Measurements from ENCODE around the gene KLHL35. TPM values are rescaled to one million over a fixed set of nuclear protein-coding genes. Genes with fewer than 3 reads are reported as not detected.

KLHL35 gene
- total and polyA plus RNA-seq, 5 donors from 2014 or later = 0.31 to 0.78 (median 0.48) TPM; not detected in 1

GRCh38 chr11:75429902-75430713 is 2.9 kb downstream of the KLHL35 start:
- Mint-ChIP-seq H3K27me3 (peaks cover 45% of the 10 kb centered on the region), H3K9me3 (peaks cover 0 to 4% (median 2%) of the 10 kb centered on the region in 7 donors), H3K36me3 (no peaks in the 10 kb centered on the region), H3K4me3 (peak overlapping the region; percentile 81 to 90 (median 87)), H3K27ac (peak overlapping the region in 1 of 3 donors; percentile 65), H3K4me1 (peaks cover 0 to 29% (median 17%) of the 10 kb centered on the region in 4 donors)
- Histone ChIP-seq H3K27ac (ENCODE audit: insufficient read depth, low read length, poor library complexity, severe bottlenecking) (no peak overlapping the region), H3K4me1 (ENCODE audit: control insufficient read depth, insufficient read depth, low read length, poor library complexity, severe bottlenecking) (peaks cover 12% of the 10 kb centered on the region), H3K4me3 (ENCODE audit: low read depth, low read length) (peak overlapping the region; percentile 44), H3K9me3 (ENCODE audit: control insufficient read depth in 2 of 2, low read length in 2 of 2) (peaks cover 0 to 7% of the 10 kb centered on the region in 2 experiments), H3K36me3 (ENCODE audit: control insufficient read depth, insufficient read depth, low read length) (peaks cover 3% of the 10 kb centered on the region), H3K27me3 (ENCODE audit: control insufficient read depth, insufficient read depth, low read length) (peaks cover 12% of the 10 kb centered on the region)
- ATAC-seq (ENCODE audit: low read depth in 2 of 2) (peak; percentile 48 to 69), DNase-seq (peak; percentile 36 to 70 (median 65))

DNA sequence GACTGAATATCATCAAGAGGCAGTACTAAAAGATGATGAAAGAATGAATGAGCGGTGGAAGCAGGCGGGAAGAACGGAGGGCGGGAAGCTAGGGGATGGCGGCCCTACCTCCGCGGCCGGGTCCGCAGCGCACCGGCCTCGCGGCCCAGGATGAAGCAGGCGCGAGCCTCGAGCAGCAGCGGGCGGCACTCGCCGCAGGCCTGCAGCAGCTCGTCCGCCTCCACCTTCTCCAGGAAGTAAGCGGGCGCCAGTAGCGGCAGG is 3.4 kb downstream of the KLHL35 start:
- Histone ChIP-seq H3K36me3 (ENCODE audit: control insufficient read depth, insufficient read depth, low read length) (no peaks in the 10 kb centered on the region), H3K9me3 (ENCODE audit: control insufficient read depth in 2 of 2, low read length in 2 of 2) (peaks cover 0 to 7% of the 10 kb centered on the region in 2 experiments), H3K4me3 (ENCODE audit: low read depth, low read length) (no peak overlapping the region), H3K27me3 (ENCODE audit: control insufficient read depth, insufficient read depth, low read length) (peaks cover 12% of the 10 kb centered on the region), H3K27ac (ENCODE audit: insufficient read depth, low read length, poor library complexity, severe bottlenecking) (no peak overlapping the region), H3K4me1 (ENCODE audit: control insufficient read depth, insufficient read depth, low read length, poor library complexity, severe bottlenecking) (peaks cover 12% of the 10 kb centered on the region)
- Mint-ChIP-seq H3K27ac (peak overlapping the region; percentile 35 to 96 (median 84)), H3K36me3 (no peaks in the 10 kb centered on the region), H3K4me1 (peaks cover 0 to 29% (median 17%) of the 10 kb centered on the region in 4 donors), H3K9me3 (peaks cover 0 to 4% (median 2%) of the 10 kb centered on the region in 7 donors), H3K4me3 (peak overlapping the region; percentile 23 to 86 (median 83)), H3K27me3 (peaks cover 45% of the 10 kb centered on the region)
- DNase-seq (no peak), ATAC-seq (ENCODE audit: low read depth in 2 of 2) (no peak)

GRCh38 chr11:75428989-75429640 is 3.9 kb downstream of the KLHL35 start:
- H3K27me3 Mint-ChIP-seq = peaks cover 45% of the 10 kb centered on the region

DNA sequence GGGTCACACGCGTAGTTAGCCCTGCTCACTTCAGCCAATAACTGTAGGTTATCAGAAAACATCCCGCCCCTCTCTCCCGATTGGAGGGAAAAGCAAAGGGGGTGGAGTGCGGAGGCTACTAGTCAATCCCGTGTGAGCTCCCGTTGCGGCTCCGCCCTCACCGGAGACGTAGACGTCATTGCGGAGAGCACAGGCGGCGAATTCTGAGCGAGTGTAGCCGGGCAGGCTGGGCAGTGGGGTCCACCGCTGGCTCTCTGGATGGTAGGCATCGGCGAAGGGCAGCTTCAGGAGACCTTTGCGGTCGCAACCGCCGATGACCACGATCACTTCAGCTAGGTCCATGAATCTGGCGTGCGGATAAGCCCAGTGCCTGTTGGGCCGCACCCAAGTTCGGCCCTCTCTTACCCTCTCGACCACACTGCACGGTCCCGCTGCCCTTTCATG is 4.7 kb downstream of the KLHL35 start:
- Mint-ChIP-seq H3K4me1 (peaks cover 0 to 29% (median 18%) of the 10 kb centered on the region in 4 donors), H3K4me3 (peak overlapping the region in 3 of 4 donors; percentile 21 to 85 (median 63)), H3K27me3 (peaks cover 45% of the 10 kb centered on the region), H3K27ac (peak overlapping the region in 1 of 3 donors; percentile 74), H3K36me3 (no peaks in the 10 kb centered on the region), H3K9me3 (peaks cover 0 to 4% (median 2%) of the 10 kb centered on the region in 7 donors)
- DNase-seq = peak; percentile 44 to 69 (median 46)
- no peaks in the 10 kb centered on the region for H3K36me3 ChIP-seq (ENCODE audit: control insufficient read depth, insufficient read depth, low read length)
- no peak overlapping the region for H3K27ac ChIP-seq (ENCODE audit: insufficient read depth, low read length, poor library complexity, severe bottlenecking)
- ATAC-seq (ENCODE audit: low read depth in 2 of 2) = peak; percentile 44 to 68
- H3K4me3 ChIP-seq (ENCODE audit: low read depth, low read length) = no peak overlapping the region
- peaks cover 12% of the 10 kb centered on the region for H3K4me1 ChIP-seq (ENCODE audit: control insufficient read depth, insufficient read depth, low read length, poor library complexity, severe bottlenecking)
- peaks cover 12% of the 10 kb centered on the region for H3K27me3 ChIP-seq (ENCODE audit: control insufficient read depth, insufficient read depth, low read length)
- H3K9me3 ChIP-seq (ENCODE audit: control insufficient read depth in 2 of 2, low read length in 2 of 2) = peaks cover 0 to 7% of the 10 kb centered on the region in 2 experiments

More at GRCh38 chr11:75428989-75429640, 3.9 kb downstream of the KLHL35 start:
- H3K9me3 Mint-ChIP-seq = peaks cover 0 to 4% (median 2%) of the 10 kb centered on the region in 7 donors
- peaks cover 12% of the 10 kb centered on the region for H3K4me1 ChIP-seq (ENCODE audit: control insufficient read depth, insufficient read depth, low read length, poor library complexity, severe bottlenecking)
- peak overlapping the region; percentile 23 to 86 (median 83) for H3K4me3 Mint-ChIP-seq
- no peak for ATAC-seq (ENCODE audit: low read depth in 2 of 2)
- H3K27ac Mint-ChIP-seq = peak overlapping the region; percentile 35 to 96 (median 84)
- no peak for DNase-seq
- H3K36me3 ChIP-seq (ENCODE audit: control insufficient read depth, insufficient read depth, low read length) = no peaks in the 10 kb centered on the region
- H3K4me3 ChIP-seq (ENCODE audit: low read depth, low read length) = no peak overlapping the region
- peaks cover 0 to 7% of the 10 kb centered on the region in 2 experiments for H3K9me3 ChIP-seq (ENCODE audit: control insufficient read depth in 2 of 2, low read length in 2 of 2)
- peaks cover 12% of the 10 kb centered on the region for H3K27me3 ChIP-seq (ENCODE audit: control insufficient read depth, insufficient read depth, low read length)
- peaks cover 0 to 29% (median 17%) of the 10 kb centered on the region in 4 donors for H3K4me1 Mint-ChIP-seq
- H3K27ac ChIP-seq (ENCODE audit: insufficient read depth, low read length, poor library complexity, severe bottlenecking) = no peak overlapping the region
- no peaks in the 10 kb centered on the region for H3K36me3 Mint-ChIP-seq

GRCh38 chr11:75427181-75427580 is 5.8 kb downstream of the KLHL35 start:
- H3K27ac Mint-ChIP-seq = no peak overlapping the region
- H3K36me3 Mint-ChIP-seq = peaks cover 3% of the 10 kb centered on the region
- peaks cover 42% of the 10 kb centered on the region for H3K27me3 Mint-ChIP-seq
- H3K36me3 ChIP-seq (ENCODE audit: control insufficient read depth, insufficient read depth, low read length) = no peaks in the 10 kb centered on the region
- peaks cover 12% of the 10 kb centered on the region for H3K27me3 ChIP-seq (ENCODE audit: control insufficient read depth, insufficient read depth, low read length)
- peaks cover 0 to 25% (median 18%) of the 10 kb centered on the region in 4 donors for H3K4me1 Mint-ChIP-seq
- no peak for DNase-seq
- no peak for ATAC-seq (ENCODE audit: low read depth in 2 of 2)
- H3K9me3 ChIP-seq (ENCODE audit: control insufficient read depth in 2 of 2, low read length in 2 of 2) = peaks cover 0 to 7% of the 10 kb centered on the region in 2 experiments
- no peak overlapping the region for H3K27ac ChIP-seq (ENCODE audit: insufficient read depth, low read length, poor library complexity, severe bottlenecking)
- peaks cover 0 to 4% (median 0%) of the 10 kb centered on the region in 7 donors for H3K9me3 Mint-ChIP-seq
- H3K4me1 ChIP-seq (ENCODE audit: control insufficient read depth, insufficient read depth, low read length, poor library complexity, severe bottlenecking) = peaks cover 12% of the 10 kb centered on the region
- no peak overlapping the region for H3K4me3 ChIP-seq (ENCODE audit: low read depth, low read length)
- H3K4me3 Mint-ChIP-seq = no peak overlapping the region

DNA sequence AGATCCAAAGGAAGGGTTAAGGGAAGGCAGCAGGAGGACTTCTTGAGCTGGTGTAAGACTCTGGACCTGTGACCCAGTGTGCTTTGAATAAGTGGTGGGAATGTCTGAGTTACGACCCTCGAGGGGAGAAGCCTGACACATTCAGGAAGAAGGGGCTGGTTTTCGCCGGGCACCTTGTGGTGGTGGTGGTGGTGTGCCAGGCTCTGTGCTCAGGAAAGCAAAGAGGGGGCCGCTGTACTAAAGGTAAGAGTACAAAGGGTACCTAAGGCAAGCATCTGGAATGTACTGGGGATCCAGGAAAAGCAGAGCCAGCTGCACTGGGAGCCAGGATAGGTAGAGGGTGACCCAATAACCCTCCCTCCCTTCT is 6.3 kb downstream of the KLHL35 start:
- DNase-seq (no peak), ATAC-seq (ENCODE audit: low read depth in 2 of 2) (no peak)
- Histone ChIP-seq H3K27me3 (ENCODE audit: control insufficient read depth, insufficient read depth, low read length) (peaks cover 12% of the 10 kb centered on the region), H3K9me3 (ENCODE audit: control insufficient read depth in 2 of 2, low read length in 2 of 2) (peaks cover 0 to 7% of the 10 kb centered on the region in 2 experiments), H3K4me1 (ENCODE audit: control insufficient read depth, insufficient read depth, low read length, poor library complexity, severe bottlenecking) (peaks cover 12% of the 10 kb centered on the region), H3K36me3 (ENCODE audit: control insufficient read depth, insufficient read depth, low read length) (peaks cover under 1% of the 10 kb centered on the region), H3K27ac (ENCODE audit: insufficient read depth, low read length, poor library complexity, severe bottlenecking) (no peak overlapping the region), H3K4me3 (ENCODE audit: low read depth, low read length) (no peak overlapping the region)
- H3K27ac Mint-ChIP-seq = no peak overlapping the region
- peaks cover 0 to 4% (median 0%) of the 10 kb centered on the region in 7 donors for H3K9me3 Mint-ChIP-seq
- no peak overlapping the region for H3K4me3 Mint-ChIP-seq
- peaks cover 0 to 25% (median 17%) of the 10 kb centered on the region in 4 donors for H3K4me1 Mint-ChIP-seq
- peaks cover 37% of the 10 kb centered on the region for H3K27me3 Mint-ChIP-seq
- H3K36me3 Mint-ChIP-seq = peaks cover 3% of the 10 kb centered on the region

DNA sequence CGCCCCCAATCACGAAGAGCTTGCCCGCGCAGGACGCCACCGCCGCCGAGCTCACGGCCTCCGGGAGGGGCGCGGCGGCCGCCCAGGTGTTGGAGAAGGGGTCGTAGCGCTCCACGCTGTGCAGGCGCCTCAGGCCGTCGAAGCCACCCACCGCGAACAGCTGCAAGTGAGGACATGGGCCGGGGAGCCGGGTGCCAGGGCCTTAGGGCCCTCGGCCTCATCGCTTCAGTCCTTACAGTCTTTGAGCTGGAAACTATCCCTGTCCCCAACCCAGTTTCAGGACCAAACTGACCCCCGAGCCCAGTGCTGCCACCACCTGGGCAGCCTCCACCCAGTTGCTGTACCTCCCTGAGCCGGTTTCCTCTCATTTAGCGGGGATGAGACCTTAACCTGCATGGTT is 7.6 kb downstream of the KLHL35 start:
- peaks cover 3% of the 10 kb centered on the region for H3K36me3 Mint-ChIP-seq
- Histone ChIP-seq H3K27ac (ENCODE audit: insufficient read depth, low read length, poor library complexity, severe bottlenecking) (no peak overlapping the region), H3K9me3 (ENCODE audit: control insufficient read depth in 2 of 2, low read length in 2 of 2) (peaks cover 0 to 7% of the 10 kb centered on the region in 2 experiments), H3K4me3 (ENCODE audit: low read depth, low read length) (no peak overlapping the region), H3K36me3 (ENCODE audit: control insufficient read depth, insufficient read depth, low read length) (peaks cover 4% of the 10 kb centered on the region), H3K27me3 (ENCODE audit: control insufficient read depth, insufficient read depth, low read length) (peaks cover 7% of the 10 kb centered on the region), H3K4me1 (ENCODE audit: control insufficient read depth, insufficient read depth, low read length, poor library complexity, severe bottlenecking) (peaks cover 6% of the 10 kb centered on the region)
- no peak overlapping the region for H3K27ac Mint-ChIP-seq
- no peak overlapping the region for H3K4me3 Mint-ChIP-seq
- H3K9me3 Mint-ChIP-seq = peaks cover 0 to 4% (median 0%) of the 10 kb centered on the region in 7 donors
- H3K4me1 Mint-ChIP-seq = peaks cover 0 to 14% (median 9%) of the 10 kb centered on the region in 4 donors
- DNase-seq (no peak), ATAC-seq (ENCODE audit: low read depth in 2 of 2) (no peak)
- peaks cover 24% of the 10 kb centered on the region for H3K27me3 Mint-ChIP-seq

Measured in CD4-positive, CD25-positive, alpha-beta regulatory T cell (primary cell).